ENCODE results near the gene PRKCB. TPM values are rescaled to one million over a fixed set of nuclear protein-coding genes. Genes with fewer than 3 reads are reported as not detected.
"Not testable (repeated sequence)": the region's sequence is repeated elsewhere in the genome, so short reads cannot be mapped to it uniquely, and the experiment has no call there.

The PRKCB gene
- total RNA-seq, 1 donor from 2014 or later = 79.4 TPM

- intact Hi-C loops (cut with micrococcal nuclease) = no loop called here
These were observed 191.7 kb downstream of the PRKCB start for GRCh38 chr16:24027466-24027865.

GRCh38 chr16:24029841-24030240 lies 194.1 kb downstream of the PRKCB start:
- intact Hi-C loops (cut with micrococcal nuclease) = not testable (repeated sequence)

- intact Hi-C loops (cut with micrococcal nuclease) = loop anchor here (1.0 kb wide), 1 partner anchor 21 kb away; no protein-coding TSS in a partner anchor
These were observed 199.5 kb downstream of the PRKCB start for GRCh38 chr16:24035127-24035842.

- intact Hi-C loops (cut with micrococcal nuclease) = loop anchor here (1.0 kb wide), 3 partner anchors 26 to 301 kb away; no protein-coding TSS in a partner anchor
These were observed 200.3 kb downstream of the PRKCB start for GRCh38 chr16:24036038-24036543.

GRCh38 chr16:24036614-24037013 lies 200.8 kb downstream of the PRKCB start:
- intact Hi-C loops (cut with micrococcal nuclease) = loop anchor here (1.0 kb wide), 3 partner anchors 26 to 301 kb away; no protein-coding TSS in a partner anchor

GRCh38 chr16:24037335-24037734 lies 201.6 kb downstream of the PRKCB start:
- intact Hi-C loops (cut with micrococcal nuclease) = no loop called here

- intact Hi-C loops (cut with micrococcal nuclease) = loop anchor here (1.0 to 5.0 kb wide), 3 partner anchors 50 to 462 kb away; no protein-coding TSS in a partner anchor
These were observed 206.2 kb downstream of the PRKCB start for GRCh38 chr16:24041834-24042631.

GRCh38 chr16:24044467-24044866 lies 208.7 kb downstream of the PRKCB start:
- intact Hi-C loops (cut with micrococcal nuclease) = loop anchor here (5.0 kb wide), 1 partner anchor 48 kb away; no protein-coding TSS in a partner anchor

- intact Hi-C loops (cut with micrococcal nuclease) = no loop called here
These were observed 209.9 kb downstream of the PRKCB start for GRCh38 chr16:24045641-24046040.

GRCh38 chr16:24046442-24046841 lies 210.7 kb downstream of the PRKCB start:
- intact Hi-C loops (cut with micrococcal nuclease) = no loop called here

- intact Hi-C loops (cut with micrococcal nuclease) = no loop called here
These were observed 213.3 kb downstream of the PRKCB start for GRCh38 chr16:24049113-24049512.

GRCh38 chr16:24051125-24051524 lies 215.3 kb downstream of the PRKCB start:
- intact Hi-C loops (cut with micrococcal nuclease) = no loop called here

GRCh38 chr16:24052329-24053098 lies 216.7 kb downstream of the PRKCB start:
- intact Hi-C loops (cut with micrococcal nuclease) = no loop called here

- intact Hi-C loops (cut with micrococcal nuclease) = no loop called here
These were observed 217.5 kb downstream of the PRKCB start for GRCh38 chr16:24053099-24053946.

- intact Hi-C loops (cut with micrococcal nuclease) = no loop called here
These were observed 219.1 kb downstream of the PRKCB start for GRCh38 chr16:24054741-24055491.

- intact Hi-C loops (cut with micrococcal nuclease) = no loop called here
These were observed 226.6 kb downstream of the PRKCB start for GRCh38 chr16:24062270-24062817.

GRCh38 chr16:24069036-24069590 lies 233.3 kb downstream of the PRKCB start:
- intact Hi-C loops (cut with micrococcal nuclease) = no loop called here

- intact Hi-C loops (cut with micrococcal nuclease) = loop anchor here (1.0 to 10.0 kb wide), 2 partner anchors 54 to 182 kb away; no protein-coding TSS in a partner anchor
These were observed 235.1 kb downstream of the PRKCB start for GRCh38 chr16:24070851-24071250.
